ENCODE results near the gene ASB7.

GRCh38 chr15:100663915-100664281, 61.5 kb downstream of the ASB7 start:
- TF ChIP-seq CTCF (IDR thresholded peaks at IDR 0.05) (no peak), POLR2A (IDR thresholded peaks at IDR 0.05) (no peak)
